Measurements from ENCODE around the gene TRERF1.

Gene TRERF1

GRCh38 chr6:42374018-42374669, 77.6 kb downstream of the TRERF1 start:
- FAIRE-seq = no peak
- no peak for DNase-seq (ENCODE audit: insufficient read length, low spot score)

GRCh38 chr6:42372699-42373098, 79.0 kb downstream of the TRERF1 start:
- FAIRE-seq = no peak
- DNase-seq (ENCODE audit: insufficient read length, low spot score) = no peak

GRCh38 chr6:42370323-42370985, 81.3 kb downstream of the TRERF1 start:
- no peak for FAIRE-seq
- no peak for DNase-seq (ENCODE audit: insufficient read length, low spot score)

- DNase-seq (ENCODE audit: insufficient read length, low spot score) (peak; percentile 30), FAIRE-seq (peak; percentile 49)
Measured at GRCh38 chr6:42369568-42369967, 82.2 kb downstream of the TRERF1 start.

- DNase-seq (ENCODE audit: insufficient read length, low spot score) (peak; percentile 22), FAIRE-seq (no peak)
Measured at GRCh38 chr6:42368181-42368580, 83.5 kb downstream of the TRERF1 start.

- DNase-seq (ENCODE audit: insufficient read length, low spot score) (peak; percentile 64), FAIRE-seq (peak; percentile 86)
Measured at GRCh38 chr6:42367353-42368011, 84.2 kb downstream of the TRERF1 start.

GRCh38 chr6:42366999-42367352, 84.8 kb downstream of the TRERF1 start:
- DNase-seq (ENCODE audit: insufficient read length, low spot score) = no peak
- no peak for FAIRE-seq

- DNase-seq (ENCODE audit: insufficient read length, low spot score) = no peak
- FAIRE-seq = no peak
Measured at GRCh38 chr6:42366011-42366705, 85.6 kb downstream of the TRERF1 start.

- FAIRE-seq (no peak), DNase-seq (ENCODE audit: insufficient read length, low spot score) (no peak)
Measured at GRCh38 chr6:42365021-42365420, 86.7 kb downstream of the TRERF1 start.

- DNase-seq (ENCODE audit: insufficient read length, low spot score) = no peak
- no peak for FAIRE-seq
Measured at GRCh38 chr6:42363926-42364849, 87.5 kb downstream of the TRERF1 start.

GRCh38 chr6:42361036-42361435, 90.7 kb downstream of the TRERF1 start:
- no peak for DNase-seq (ENCODE audit: insufficient read length, low spot score)
- no peak for FAIRE-seq

- no peak for DNase-seq (ENCODE audit: insufficient read length, low spot score)
- FAIRE-seq = no peak
Measured at GRCh38 chr6:42359021-42359420, 92.7 kb downstream of the TRERF1 start.

GRCh38 chr6:42355416-42355815, 96.3 kb downstream of the TRERF1 start:
- FAIRE-seq (no peak), DNase-seq (ENCODE audit: insufficient read length, low spot score) (no peak)

- DNase-seq (ENCODE audit: insufficient read length, low spot score) (no peak), FAIRE-seq (no peak)
Measured at GRCh38 chr6:42354702-42355101, 97.0 kb downstream of the TRERF1 start.

- DNase-seq (ENCODE audit: insufficient read length, low spot score) (no peak), FAIRE-seq (no peak)
Measured at GRCh38 chr6:42352856-42353564, 98.7 kb downstream of the TRERF1 start.

- FAIRE-seq (no peak), DNase-seq (ENCODE audit: insufficient read length, low spot score) (no peak)
Measured at GRCh38 chr6:42350911-42351310, 100.8 kb downstream of the TRERF1 start.

GRCh38 chr6:42349753-42350511, 101.8 kb downstream of the TRERF1 start:
- FAIRE-seq = no peak
- DNase-seq (ENCODE audit: insufficient read length, low spot score) = no peak

- no peak for FAIRE-seq
- no peak for DNase-seq (ENCODE audit: insufficient read length, low spot score)
Measured at GRCh38 chr6:42347456-42347855, 104.3 kb downstream of the TRERF1 start.
